Measurements from ENCODE around the gene ZNF70.

ZNF70 gene

DNA sequence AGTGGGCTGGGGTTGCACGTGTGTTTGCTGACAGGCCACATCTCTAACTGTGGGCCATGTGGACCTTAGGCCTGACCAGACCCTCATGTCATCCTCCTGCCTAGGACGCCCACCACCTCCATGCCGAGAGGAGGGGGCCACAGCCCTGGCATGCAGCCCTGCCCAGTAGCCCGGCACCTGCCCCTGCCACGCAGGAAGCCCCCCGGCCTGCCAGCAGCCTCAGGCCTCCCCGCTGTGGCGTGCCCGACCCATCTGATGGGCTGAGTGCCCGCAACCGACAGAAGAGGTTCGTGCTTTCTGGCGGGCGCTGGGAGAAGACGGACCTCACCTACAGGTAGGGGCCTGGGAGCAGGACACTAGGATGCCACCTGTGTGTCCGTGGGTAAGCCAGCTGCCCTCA lies 28.2 kb upstream of the ZNF70 start:
- no peaks in the 10 kb centered on the region for H3K79me2 ChIP-seq (ENCODE audit: control insufficient read depth, insufficient read depth, low read length, unreplicated experiment)
- no peaks in the 10 kb centered on the region for H3K27me3 ChIP-seq (ENCODE audit: insufficient read depth, low read length)
- H3K4me1 ChIP-seq (ENCODE audit: control insufficient read depth, insufficient read depth, low read length, unreplicated experiment) = peaks cover 12% of the 10 kb centered on the region
- H3K4me3 ChIP-seq (ENCODE audit: low read depth, low read length) = no peak overlapping the region
- H3K36me3 ChIP-seq (ENCODE audit: insufficient read depth, low read length) = no peaks in the 10 kb centered on the region
- H2AFZ ChIP-seq (ENCODE audit: low read length, unreplicated experiment) = no peak overlapping the region
- H3K27ac ChIP-seq (ENCODE audit: low read depth, low read length) = no peak overlapping the region

DNA sequence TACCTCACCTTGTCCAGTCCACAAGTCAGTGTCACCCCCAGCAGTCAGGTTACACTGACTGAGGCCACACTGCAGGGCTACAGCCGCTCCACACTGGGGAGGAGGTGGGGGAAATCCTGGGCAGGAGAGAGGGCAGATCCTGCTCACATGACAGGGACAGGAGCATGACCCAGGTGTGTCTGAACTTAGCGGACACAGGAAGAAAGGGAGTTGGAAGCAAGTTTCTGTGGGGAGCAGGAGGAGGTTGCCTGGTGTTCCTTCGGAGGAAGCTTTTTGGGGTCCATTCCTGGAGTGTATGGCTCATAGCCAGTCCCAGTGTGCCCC lies 27.6 kb upstream of the ZNF70 start:
- Histone ChIP-seq H3K27ac (ENCODE audit: low read depth, low read length) (no peak overlapping the region), H2AFZ (ENCODE audit: low read length, unreplicated experiment) (no peak overlapping the region), H3K4me1 (ENCODE audit: control insufficient read depth, insufficient read depth, low read length, unreplicated experiment) (peaks cover 12% of the 10 kb centered on the region), H3K4me3 (ENCODE audit: low read depth, low read length) (no peak overlapping the region), H3K27me3 (ENCODE audit: insufficient read depth, low read length) (no peaks in the 10 kb centered on the region), H3K79me2 (ENCODE audit: control insufficient read depth, insufficient read depth, low read length, unreplicated experiment) (no peaks in the 10 kb centered on the region), H3K36me3 (ENCODE audit: insufficient read depth, low read length) (no peaks in the 10 kb centered on the region)

DNA sequence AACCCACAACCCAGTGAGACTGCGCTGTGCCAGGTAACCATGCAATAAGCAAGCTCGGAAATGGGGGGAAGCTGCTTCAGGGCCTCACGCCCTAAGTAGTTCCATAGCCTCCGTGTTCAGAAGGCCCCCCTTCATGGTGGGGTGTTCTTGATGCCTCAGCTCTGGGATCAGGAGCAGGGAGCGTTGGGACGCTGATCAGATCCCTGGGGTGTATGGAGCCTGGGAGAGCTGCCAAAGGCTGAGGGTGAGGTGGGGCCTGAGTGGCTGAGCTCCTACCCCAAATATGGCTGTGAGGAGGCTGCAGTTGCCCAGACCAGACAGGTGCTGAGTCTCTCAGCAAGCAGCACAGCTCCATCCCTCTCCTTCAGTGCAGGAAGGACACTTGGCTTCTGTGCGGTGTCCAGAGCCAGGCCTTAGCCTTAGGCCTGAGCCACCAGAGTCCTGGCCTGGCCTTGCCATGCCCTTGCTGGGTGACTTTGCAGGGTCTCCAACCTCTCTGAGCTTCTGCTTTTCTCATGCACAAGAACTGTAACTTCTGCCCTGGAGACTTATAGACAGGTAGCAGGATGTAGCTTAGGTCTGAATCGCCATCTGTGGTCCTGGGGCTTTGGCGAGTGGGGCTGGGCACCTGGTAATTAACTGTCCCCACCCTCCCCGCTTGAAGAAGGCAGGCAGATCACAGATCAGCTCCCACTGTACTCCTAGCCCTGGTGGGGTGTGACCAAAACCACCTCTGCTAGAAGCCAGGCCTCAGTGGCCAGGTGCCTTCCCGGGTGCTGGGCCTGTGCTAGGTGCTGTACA lies 27.1 kb upstream of the ZNF70 start:
- Histone ChIP-seq H3K4me3 (ENCODE audit: low read depth, low read length) (no peak overlapping the region), H3K27ac (ENCODE audit: low read depth, low read length) (no peak overlapping the region), H3K79me2 (ENCODE audit: control insufficient read depth, insufficient read depth, low read length, unreplicated experiment) (no peaks in the 10 kb centered on the region), H3K27me3 (ENCODE audit: insufficient read depth, low read length) (no peaks in the 10 kb centered on the region), H2AFZ (ENCODE audit: low read length, unreplicated experiment) (no peak overlapping the region), H3K4me1 (ENCODE audit: control insufficient read depth, insufficient read depth, low read length, unreplicated experiment) (peaks cover 12% of the 10 kb centered on the region), H3K36me3 (ENCODE audit: insufficient read depth, low read length) (no peaks in the 10 kb centered on the region)

DNA sequence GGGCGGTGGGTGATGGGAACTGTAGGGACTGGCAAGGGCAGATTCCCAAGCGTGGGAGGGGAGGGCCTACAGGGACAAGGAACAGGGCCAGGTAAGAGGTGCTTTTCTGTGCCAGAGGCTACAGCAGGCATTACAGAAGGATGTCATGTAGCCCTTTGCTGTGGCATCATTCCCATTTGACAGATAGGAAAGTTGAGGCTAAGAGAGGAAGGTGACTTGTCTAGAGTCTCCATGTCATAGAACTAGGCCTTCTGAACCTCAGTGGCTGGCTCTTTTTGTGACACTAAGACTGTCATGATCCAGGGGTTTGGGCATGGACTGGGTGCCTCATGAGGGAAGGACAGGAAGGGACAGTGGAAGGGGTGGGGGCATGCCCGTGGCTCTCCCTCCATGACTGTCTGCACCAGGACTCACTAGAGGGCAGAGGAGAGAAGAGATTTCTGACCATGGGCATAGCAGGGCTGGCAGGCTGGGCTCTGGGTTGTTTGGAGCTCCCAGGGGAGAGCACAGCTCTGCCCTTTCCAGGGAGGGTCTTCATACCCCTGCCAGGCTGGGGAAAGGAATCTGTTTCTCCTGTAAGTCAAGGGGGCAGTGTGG lies 25.0 kb upstream of the ZNF70 start:
- no peak overlapping the region for H3K27ac ChIP-seq (ENCODE audit: low read depth, low read length)
- H3K4me3 ChIP-seq (ENCODE audit: low read depth, low read length) = no peak overlapping the region
- H3K4me1 ChIP-seq (ENCODE audit: control insufficient read depth, insufficient read depth, low read length, unreplicated experiment) = peaks cover 3% of the 10 kb centered on the region

DNA sequence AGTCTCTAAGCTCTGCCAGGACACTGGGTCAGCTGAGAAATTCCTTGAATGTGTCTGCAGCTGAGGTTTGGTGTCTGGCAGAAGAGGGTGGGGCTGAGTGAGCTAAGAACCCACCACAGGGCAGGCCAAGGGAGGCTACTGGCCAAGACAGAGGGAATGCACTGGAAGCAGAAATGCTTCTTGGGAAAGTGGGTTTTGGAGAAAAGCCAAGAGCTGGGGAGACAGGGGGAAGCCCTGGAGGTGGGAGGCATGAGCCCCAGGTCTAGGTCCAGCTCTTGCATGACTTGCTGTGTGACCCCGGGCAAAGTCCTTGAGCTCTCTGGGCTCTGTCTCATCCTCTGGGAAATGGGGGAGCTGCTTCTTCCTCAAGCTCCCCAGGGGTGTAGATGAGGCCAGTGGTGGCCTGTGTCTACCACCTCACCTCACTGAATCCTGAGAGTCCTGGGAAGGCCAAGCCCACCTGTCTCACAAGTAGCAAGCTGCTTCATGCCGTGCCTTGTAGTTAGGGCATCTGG lies 24.1 kb upstream of the ZNF70 start:
- H2AFZ ChIP-seq (ENCODE audit: low read length, unreplicated experiment) = no peak overlapping the region

More for the DNA sequence above, 25.0 kb upstream of the ZNF70 start:
- no peaks in the 10 kb centered on the region for H3K36me3 ChIP-seq (ENCODE audit: insufficient read depth, low read length)
- H2AFZ ChIP-seq (ENCODE audit: low read length, unreplicated experiment) = no peak overlapping the region
- no peaks in the 10 kb centered on the region for H3K79me2 ChIP-seq (ENCODE audit: control insufficient read depth, insufficient read depth, low read length, unreplicated experiment)
- no peaks in the 10 kb centered on the region for H3K27me3 ChIP-seq (ENCODE audit: insufficient read depth, low read length)

DNA sequence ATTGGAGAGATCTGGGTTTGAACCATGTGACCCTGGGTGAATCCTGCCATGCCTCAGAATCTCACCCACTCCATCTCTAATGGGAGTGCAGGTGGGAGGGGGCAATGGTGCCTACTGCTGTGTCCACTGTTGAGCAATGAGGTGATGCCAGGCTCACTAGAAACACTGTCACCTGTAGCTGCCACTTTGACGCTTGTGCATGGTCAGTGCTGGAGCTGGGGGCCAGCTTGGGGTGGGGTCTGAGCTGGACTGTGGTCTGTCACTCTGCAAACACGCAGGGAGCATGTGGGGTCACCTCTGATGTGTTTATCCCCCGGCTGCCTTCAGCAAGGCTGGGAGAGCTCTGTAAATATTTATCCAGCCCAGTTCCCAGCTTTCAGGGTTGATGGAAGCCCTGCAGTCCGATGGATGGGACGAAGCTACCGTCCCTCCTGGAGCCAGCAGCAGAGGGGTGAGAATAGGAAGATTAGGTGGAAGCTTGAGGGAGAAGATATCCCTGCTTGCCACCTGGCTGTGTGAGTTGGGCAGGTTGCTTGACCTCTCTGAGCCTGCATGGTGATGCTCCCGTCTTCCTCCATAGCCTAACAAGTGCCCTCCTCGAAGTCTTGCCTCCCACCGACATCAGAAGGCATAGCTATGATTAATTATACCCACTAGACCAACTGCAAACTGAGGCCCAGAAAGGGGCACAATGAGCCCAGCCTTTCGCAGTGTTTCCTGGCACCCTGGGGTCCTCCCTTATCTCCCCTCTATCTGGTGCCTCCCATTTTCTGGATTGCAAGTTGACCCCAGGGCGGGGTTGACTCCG lies 23.4 kb upstream of the ZNF70 start:
- Histone ChIP-seq H3K79me2 (ENCODE audit: control insufficient read depth, insufficient read depth, low read length, unreplicated experiment) (no peaks in the 10 kb centered on the region), H3K4me1 (ENCODE audit: control insufficient read depth, insufficient read depth, low read length, unreplicated experiment) (peaks cover 3% of the 10 kb centered on the region), H3K27ac (ENCODE audit: low read depth, low read length) (no peak overlapping the region), H3K36me3 (ENCODE audit: insufficient read depth, low read length) (no peaks in the 10 kb centered on the region), H2AFZ (ENCODE audit: low read length, unreplicated experiment) (no peak overlapping the region), H3K4me3 (ENCODE audit: low read depth, low read length) (no peak overlapping the region), H3K27me3 (ENCODE audit: insufficient read depth, low read length) (no peaks in the 10 kb centered on the region)

More for the DNA sequence above, 24.1 kb upstream of the ZNF70 start:
- Histone ChIP-seq H3K27ac (ENCODE audit: low read depth, low read length) (no peak overlapping the region), H3K4me1 (ENCODE audit: control insufficient read depth, insufficient read depth, low read length, unreplicated experiment) (peaks cover 3% of the 10 kb centered on the region), H3K27me3 (ENCODE audit: insufficient read depth, low read length) (no peaks in the 10 kb centered on the region), H3K36me3 (ENCODE audit: insufficient read depth, low read length) (no peaks in the 10 kb centered on the region), H3K79me2 (ENCODE audit: control insufficient read depth, insufficient read depth, low read length, unreplicated experiment) (no peaks in the 10 kb centered on the region), H3K4me3 (ENCODE audit: low read depth, low read length) (no peak overlapping the region)

DNA sequence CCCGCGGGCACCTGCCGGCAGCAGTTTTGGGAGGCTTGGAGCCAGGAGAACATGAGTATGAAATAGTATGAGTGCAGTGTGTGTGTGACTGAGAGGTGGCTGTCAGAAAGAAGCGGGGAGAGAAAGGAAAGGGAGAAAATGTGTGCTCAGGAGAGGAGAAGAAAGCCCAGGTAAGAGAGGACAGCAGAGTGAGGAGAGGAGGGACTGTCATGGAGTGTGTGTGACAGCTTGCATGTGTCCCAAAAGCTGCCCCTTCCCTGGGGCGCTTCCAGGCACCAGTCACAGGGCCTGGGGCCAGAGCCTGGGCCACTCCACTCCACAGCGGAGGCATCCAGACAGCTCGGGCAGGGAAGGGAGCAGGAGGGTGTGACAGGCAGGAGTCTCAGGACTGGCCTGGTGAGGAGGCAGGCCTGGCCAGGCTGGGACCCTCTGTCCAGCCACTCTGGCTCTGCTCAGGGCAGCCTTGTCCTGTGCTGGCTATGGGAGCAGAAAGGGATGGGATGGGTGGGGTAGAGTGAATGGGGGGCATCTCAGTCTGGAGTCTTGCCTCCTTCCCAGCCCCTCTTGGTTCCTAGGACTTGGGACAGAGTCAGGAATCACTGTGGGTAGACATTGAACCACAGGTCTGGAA lies 22.7 kb upstream of the ZNF70 start:
- Histone ChIP-seq H2AFZ (ENCODE audit: low read length, unreplicated experiment) (no peak overlapping the region), H3K79me2 (ENCODE audit: control insufficient read depth, insufficient read depth, low read length, unreplicated experiment) (no peaks in the 10 kb centered on the region), H3K4me3 (ENCODE audit: low read depth, low read length) (peak overlapping the region; percentile 69; the same call in 1 of the 2 replicates), H3K36me3 (ENCODE audit: insufficient read depth, low read length) (no peaks in the 10 kb centered on the region), H3K27me3 (ENCODE audit: insufficient read depth, low read length) (no peaks in the 10 kb centered on the region), H3K4me1 (ENCODE audit: control insufficient read depth, insufficient read depth, low read length, unreplicated experiment) (peaks cover 3% of the 10 kb centered on the region), H3K27ac (ENCODE audit: low read depth, low read length) (no peak overlapping the region)

DNA sequence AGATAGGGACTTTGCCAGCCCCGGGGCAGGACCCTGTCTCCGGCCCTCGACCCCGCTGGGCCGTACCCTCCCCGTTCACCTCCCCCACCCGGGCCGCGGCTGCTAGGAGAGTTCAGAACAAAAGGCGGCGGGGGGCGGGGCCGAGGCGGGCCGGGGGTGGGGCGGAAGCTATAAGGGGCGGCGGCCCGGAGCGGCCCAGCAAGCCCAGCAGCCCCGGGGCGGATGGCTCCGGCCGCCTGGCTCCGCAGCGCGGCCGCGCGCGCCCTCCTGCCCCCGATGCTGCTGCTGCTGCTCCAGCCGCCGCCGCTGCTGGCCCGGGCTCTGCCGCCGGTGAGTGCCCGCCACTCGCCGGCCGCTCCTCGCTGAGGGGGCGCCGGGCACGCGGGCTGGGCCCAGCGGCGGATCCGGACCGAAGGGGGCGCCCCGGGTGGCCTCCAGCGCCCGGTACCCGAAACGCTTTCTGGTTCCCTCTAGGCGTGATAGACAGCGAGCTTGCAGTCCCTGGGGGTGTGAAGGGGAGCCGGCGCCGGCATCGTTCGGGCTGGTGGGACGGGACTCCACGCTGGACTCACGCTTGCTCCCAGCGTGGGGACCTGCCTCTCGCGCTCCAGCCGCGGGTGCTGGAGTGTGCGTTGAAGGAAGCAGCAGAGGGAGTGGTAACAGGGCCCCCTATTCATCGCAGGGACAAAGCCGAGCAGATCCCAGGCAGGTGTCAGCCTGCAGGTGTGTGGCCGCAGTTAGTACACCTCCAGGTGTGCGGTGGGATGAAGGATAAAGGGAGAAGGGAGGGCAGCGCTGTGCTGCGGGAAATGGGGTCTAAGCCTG lies 21.9 kb upstream of the ZNF70 start, which contains the start of gene MMP11:
MMP11 (plus strand) TSS at position 201 of the 825 bp plus-strand sequence; CDS start at position 223, 22 bp downstream.
- Histone ChIP-seq H2AFZ (ENCODE audit: low read length, unreplicated experiment) (peak within 1 kb of the TSS; percentile 25), H3K4me1 (ENCODE audit: control insufficient read depth, insufficient read depth, low read length, unreplicated experiment) (peaks cover 3% of the 10 kb centered on the region), H3K4me3 (ENCODE audit: low read depth, low read length) (peak within 1 kb of the TSS; percentile 69)

DNA sequence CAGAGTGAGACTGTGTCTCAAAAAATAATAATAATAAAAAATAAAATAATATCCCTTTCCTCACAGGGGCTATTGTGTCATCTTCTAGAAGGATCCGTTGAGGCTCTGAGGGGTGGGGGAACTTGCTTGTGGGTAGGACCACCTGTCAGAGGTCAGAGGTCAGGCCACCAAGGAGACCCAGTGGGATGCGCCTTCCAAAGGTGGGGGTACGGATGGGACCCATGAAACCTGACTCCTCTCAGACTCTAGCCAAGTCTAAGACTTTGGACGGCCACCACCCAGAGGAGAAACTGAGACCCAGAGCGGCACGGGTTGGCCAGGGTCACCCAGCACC lies 21.4 kb upstream of the ZNF70 start:
- Histone ChIP-seq H3K4me3 (ENCODE audit: low read depth, low read length) (peak overlapping the region; percentile 66), H3K4me1 (ENCODE audit: control insufficient read depth, insufficient read depth, low read length, unreplicated experiment) (peaks cover 3% of the 10 kb centered on the region), H3K27ac (ENCODE audit: low read depth, low read length) (no peak overlapping the region)

More for the DNA sequence above, 21.9 kb upstream of the ZNF70 start, which contains the start of gene MMP11:
- no peaks in the 10 kb centered on the region for H3K79me2 ChIP-seq (ENCODE audit: control insufficient read depth, insufficient read depth, low read length, unreplicated experiment)
- no peaks in the 10 kb centered on the region for H3K27me3 ChIP-seq (ENCODE audit: insufficient read depth, low read length)
- H3K36me3 ChIP-seq (ENCODE audit: insufficient read depth, low read length) = no peaks in the 10 kb centered on the region
- H3K27ac ChIP-seq (ENCODE audit: low read depth, low read length) = no peak within 1 kb of the TSS

More for the DNA sequence above, 21.4 kb upstream of the ZNF70 start:
- Histone ChIP-seq H3K79me2 (ENCODE audit: control insufficient read depth, insufficient read depth, low read length, unreplicated experiment) (no peaks in the 10 kb centered on the region), H2AFZ (ENCODE audit: low read length, unreplicated experiment) (peak overlapping the region; percentile 25), H3K36me3 (ENCODE audit: insufficient read depth, low read length) (no peaks in the 10 kb centered on the region), H3K27me3 (ENCODE audit: insufficient read depth, low read length) (no peaks in the 10 kb centered on the region)
